RWPE2 (cell line): ENCODE results near the gene XRCC3.

Experiments used
- ATAC-seq: fragments of 200-7000 bp; cut with Tn5 transposase; 3 replicates; pipeline ENCODE4 v1.9.1; 2021; ENCODE audit warnings: low read depth
- DNase-seq: peaks from one replicate; pipeline ENCODE4 v3.0.0-alpha.2; 2020; ENCODE audit warnings: low spot score
- H3K27ac ChIP-seq: fragments of 450-650 bp; 2 replicates; pipeline ENCODE4 v1.5.1; 2017; ENCODE audit warnings: mild to moderate bottlenecking; ENCODE audit not compliant: poor library complexity, severe bottlenecking
- H3K27me3 ChIP-seq: fragments of 250-450 bp; sonication (Bioruptor Pico); 2 replicates; pipeline ENCODE4 v1.5.1; 2021; ENCODE audit warnings: mild to moderate bottlenecking, moderate library complexity; ENCODE audit not compliant: insufficient read depth, poor library complexity, severe bottlenecking
- H3K36me3 ChIP-seq: fragments of 250-450 bp; sonication (Bioruptor Pico); 2 replicates; pipeline ENCODE4 v1.5.1; 2020; ENCODE audit warnings: low read depth, mild to moderate bottlenecking, moderate library complexity
- H3K4me1 ChIP-seq: fragments of 250-450 bp; sonication (Bioruptor Pico); 2 replicates; pipeline ENCODE4 v1.5.1; 2021; ENCODE audit warnings: mild to moderate bottlenecking, moderate library complexity; ENCODE audit not compliant: insufficient read depth, poor library complexity, severe bottlenecking
- H3K4me3 ChIP-seq: fragments of 250-450 bp; sonication (Bioruptor Pico); 2 replicates; pipeline ENCODE4 v1.5.1; 2021; ENCODE audit warnings: mild to moderate bottlenecking, moderate library complexity; ENCODE audit not compliant: severe bottlenecking
- H3K9me3 ChIP-seq: fragments of 250-450 bp; sonication (Bioruptor Pico); 2 replicates; pipeline ENCODE4 v1.5.1; 2021; ENCODE audit warnings: mild to moderate bottlenecking, moderate library complexity; ENCODE audit not compliant: severe bottlenecking
- TF ChIP-seq, protein P1 (sequence below): fragments of 450-650 bp; IDR thresholded peaks from one replicate; pipeline ENCODE4 v1.5.1; 2017; ENCODE audit warnings: mild to moderate bottlenecking, moderate library complexity; ENCODE audit not compliant: poor library complexity, severe bottlenecking

The XRCC3 gene

DNA sequence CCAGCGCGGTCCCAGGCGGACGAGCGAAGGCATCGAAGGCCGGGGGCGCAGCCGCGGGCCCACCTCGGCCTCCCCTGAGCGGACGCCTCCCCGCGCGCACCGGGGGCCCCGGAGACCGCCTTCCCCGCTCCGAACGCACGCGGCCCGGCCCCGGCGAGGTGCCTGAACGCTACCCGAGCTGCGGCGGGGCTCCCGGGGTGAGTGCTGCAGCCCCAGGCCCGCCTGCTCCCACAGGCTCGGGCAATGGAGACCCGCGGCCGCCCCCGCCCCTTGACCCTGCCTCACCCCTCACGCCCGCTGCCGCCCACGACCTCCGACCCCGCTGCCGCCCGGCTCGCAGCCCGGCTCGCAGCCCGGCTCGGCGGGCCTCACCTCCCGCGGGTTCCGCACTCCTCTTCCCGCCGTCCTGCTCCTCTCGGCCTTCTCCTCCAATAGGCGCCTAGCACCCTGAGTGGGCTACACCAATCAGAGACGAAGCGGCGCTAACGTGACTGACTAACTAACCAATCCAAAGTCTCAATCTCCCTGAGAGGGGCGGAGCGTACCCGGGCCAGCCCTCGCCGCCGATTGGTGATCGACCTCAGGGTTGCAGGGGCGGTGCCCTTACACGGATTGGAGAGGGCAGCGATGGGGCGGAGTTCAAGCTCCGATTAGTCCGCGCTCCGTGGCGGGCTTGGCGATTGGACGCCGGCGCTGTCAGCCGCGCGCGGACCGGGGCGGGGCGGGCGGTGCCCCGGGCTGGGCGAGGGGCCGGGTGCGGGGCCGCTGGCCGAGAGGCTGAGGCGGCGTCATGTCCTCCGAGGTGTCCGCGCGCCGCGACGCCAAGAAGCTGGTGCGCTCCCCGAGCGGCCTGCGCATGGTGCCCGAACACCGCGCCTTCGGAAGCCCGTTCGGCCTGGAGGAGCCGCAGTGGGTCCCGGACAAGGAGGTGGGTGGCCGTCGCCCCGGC lies at the start of gene XRCC3, which contains the start of gene ZFYVE21:
Gene XRCC3 (minus strand): TSS at position 400 of the 949 bp plus-strand sequence. CDS start 4,364 bp downstream, outside the sequence.
Gene ZFYVE21 (plus strand): TSS at position 759 of the 949 bp plus-strand sequence. CDS start 32 bp downstream, at position 791.
- DNase-seq (peak; percentile 100), ATAC-seq (peak; percentile 88)
- H3K4me1 ChIP-seq = peaks cover 36% of the 10 kb centered on the region
- TF ChIP-seq, protein P1, sequence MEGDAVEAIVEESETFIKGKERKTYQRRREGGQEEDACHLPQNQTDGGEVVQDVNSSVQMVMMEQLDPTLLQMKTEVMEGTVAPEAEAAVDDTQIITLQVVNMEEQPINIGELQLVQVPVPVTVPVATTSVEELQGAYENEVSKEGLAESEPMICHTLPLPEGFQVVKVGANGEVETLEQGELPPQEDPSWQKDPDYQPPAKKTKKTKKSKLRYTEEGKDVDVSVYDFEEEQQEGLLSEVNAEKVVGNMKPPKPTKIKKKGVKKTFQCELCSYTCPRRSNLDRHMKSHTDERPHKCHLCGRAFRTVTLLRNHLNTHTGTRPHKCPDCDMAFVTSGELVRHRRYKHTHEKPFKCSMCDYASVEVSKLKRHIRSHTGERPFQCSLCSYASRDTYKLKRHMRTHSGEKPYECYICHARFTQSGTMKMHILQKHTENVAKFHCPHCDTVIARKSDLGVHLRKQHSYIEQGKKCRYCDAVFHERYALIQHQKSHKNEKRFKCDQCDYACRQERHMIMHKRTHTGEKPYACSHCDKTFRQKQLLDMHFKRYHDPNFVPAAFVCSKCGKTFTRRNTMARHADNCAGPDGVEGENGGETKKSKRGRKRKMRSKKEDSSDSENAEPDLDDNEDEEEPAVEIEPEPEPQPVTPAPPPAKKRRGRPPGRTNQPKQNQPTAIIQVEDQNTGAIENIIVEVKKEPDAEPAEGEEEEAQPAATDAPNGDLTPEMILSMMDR = no peak
- H3K27me3 ChIP-seq = no peaks in the 10 kb centered on the region
- H3K27ac ChIP-seq = peak within 1 kb of the TSS; percentile 86
- H3K4me3 ChIP-seq = peak within 1 kb of the TSS; percentile 77
- no peaks in the 10 kb centered on the region for H3K9me3 ChIP-seq
- peaks cover 41% of the 10 kb centered on the region for H3K36me3 ChIP-seq

DNA sequence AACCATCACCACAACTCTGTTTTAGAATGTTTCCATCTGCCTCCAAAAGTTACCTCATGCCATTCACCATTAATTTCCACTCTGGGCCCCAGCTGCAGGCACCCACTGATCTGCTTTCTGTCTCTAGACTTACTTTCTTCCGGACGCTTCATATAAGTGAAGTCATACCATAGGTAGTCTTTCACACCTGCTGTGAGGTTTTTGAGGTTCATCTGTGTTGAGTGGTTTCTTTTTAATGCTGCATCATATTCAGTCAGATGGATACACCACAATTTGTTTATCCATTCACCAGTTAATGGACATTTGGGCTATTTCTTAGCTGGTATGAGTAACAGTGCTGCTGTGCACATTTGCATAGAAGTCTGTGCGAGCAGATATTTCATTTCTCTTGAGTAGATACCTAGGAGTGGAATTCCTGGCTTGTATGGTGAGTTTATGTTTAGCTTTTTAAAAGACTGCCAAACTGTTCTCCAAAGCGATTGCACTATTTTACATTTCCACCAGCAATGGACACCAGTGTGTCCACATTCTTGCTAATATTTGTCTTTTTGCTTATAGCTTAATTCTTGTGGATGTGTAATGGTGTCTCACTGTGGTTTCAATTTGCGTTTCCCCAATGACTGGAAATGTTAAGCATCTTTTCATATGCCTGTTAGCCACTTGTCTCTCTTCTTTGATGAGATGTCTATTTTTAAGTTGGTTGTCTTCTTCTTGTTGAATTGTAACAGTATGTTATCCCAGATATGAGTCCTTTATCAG lies 48.7 kb upstream of the XRCC3 start:
- peaks cover 9% of the 10 kb centered on the region for H3K36me3 ChIP-seq
- TF ChIP-seq, protein P1 = no peak
- H3K4me3 ChIP-seq = no peak overlapping the region
- H3K27ac ChIP-seq = no peak overlapping the region
- no peaks in the 10 kb centered on the region for H3K9me3 ChIP-seq
- H3K4me1 ChIP-seq = no peaks in the 10 kb centered on the region
- no peaks in the 10 kb centered on the region for H3K27me3 ChIP-seq
- ATAC-seq = no peak
- no peak for DNase-seq

DNA sequence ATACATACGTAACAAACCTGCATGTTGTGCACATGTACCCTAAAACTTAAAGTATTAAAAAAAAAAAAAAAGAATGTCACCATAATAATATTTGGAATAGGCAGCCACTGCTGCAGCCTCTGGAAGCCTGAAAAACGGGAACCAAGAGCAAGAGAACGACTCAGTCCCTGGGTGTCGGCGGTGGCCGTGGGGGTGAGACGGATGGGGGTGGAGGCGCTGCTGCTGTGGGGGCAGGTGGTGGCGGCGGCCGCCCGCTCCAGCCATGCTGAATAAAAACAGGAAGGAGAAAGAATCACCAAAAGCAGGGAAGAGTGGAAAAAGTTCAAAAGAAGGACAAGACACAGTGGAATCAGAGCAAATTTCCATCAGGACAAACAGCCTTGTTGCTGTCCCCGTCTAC lies 47.3 kb upstream of the XRCC3 start:
- Histone ChIP-seq H3K9me3 (no peaks in the 10 kb centered on the region), H3K4me3 (no peak overlapping the region), H3K36me3 (peaks cover 9% of the 10 kb centered on the region), H3K4me1 (no peaks in the 10 kb centered on the region), H3K27ac (no peak overlapping the region), H3K27me3 (no peaks in the 10 kb centered on the region)
- TF ChIP-seq, protein P1 = no peak
- ATAC-seq (no peak), DNase-seq (no peak)

DNA sequence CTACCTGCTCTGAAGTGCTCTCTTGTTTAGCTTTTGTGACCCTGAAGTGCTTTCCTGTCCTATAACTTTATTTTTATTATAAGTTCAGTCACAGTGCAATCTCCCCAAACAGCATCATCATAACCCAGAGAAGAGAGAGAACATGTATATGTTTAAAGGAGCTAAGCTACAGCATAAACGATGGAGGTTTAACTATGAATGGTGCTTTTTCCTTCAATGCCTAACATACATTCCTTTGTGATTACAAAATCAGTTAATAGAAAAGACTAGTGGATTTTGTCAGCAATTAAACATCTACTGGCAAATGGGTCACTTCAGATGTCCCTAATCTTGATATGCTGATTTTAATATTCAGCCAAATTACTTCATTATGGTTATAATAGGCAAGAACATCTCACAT lies 46.8 kb upstream of the XRCC3 start:
- no peak for ATAC-seq
- no peak for DNase-seq

More for the DNA sequence above, 46.8 kb upstream of the XRCC3 start:
- TF ChIP-seq, protein P1 = no peak
- Histone ChIP-seq H3K4me1 (no peaks in the 10 kb centered on the region), H3K36me3 (peaks cover 9% of the 10 kb centered on the region), H3K4me3 (no peak overlapping the region), H3K27ac (no peak overlapping the region), H3K9me3 (no peaks in the 10 kb centered on the region), H3K27me3 (no peaks in the 10 kb centered on the region)
